Measurements from ENCODE around the gene AIG1.
A peak's percentile ranks its signal among the peaks of the same experiment; 100 is the strongest.

AIG1 gene

DNA sequence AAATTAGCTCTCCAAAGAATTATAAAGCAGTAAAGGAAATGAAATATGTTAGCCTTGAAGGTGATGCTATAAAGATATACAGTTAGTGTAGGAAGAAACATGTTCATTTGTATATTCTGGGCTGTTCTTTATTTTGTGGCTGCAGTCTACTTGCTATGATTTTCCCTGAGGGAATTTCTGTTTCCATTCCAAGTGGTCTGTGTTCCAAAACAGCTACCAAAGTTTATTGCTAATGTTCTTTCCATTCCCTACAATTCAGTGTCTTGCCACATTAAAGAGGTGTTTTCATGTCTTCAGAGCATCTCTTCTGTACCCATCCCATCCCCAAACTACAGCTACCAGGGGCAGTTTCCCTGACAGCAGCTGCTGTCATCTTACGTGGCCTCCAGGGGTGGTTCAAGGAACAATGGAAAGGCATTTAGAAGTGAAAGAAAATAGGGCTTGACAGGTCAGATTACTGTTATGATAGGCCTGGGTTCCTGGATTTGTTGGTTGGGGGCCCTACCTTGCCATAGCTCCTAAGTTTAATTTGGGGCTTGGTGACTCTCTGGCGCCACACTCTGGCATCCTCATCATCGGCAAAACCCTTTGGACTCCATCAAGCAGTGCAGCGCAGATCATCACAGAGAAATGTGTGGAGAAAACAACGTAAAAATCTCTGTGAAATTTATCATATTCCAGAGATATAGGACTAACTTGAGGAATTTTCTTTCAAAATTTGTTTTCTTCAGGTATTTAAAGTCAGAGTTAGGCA lies 33.8 kb upstream of the AIG1 start:
- no peaks in the 10 kb centered on the region for H3K79me2 ChIP-seq (ENCODE audit: insufficient read depth, low read depth)
- no peak overlapping the region for H3K9ac ChIP-seq
- no peaks in the 10 kb centered on the region for H3K36me3 ChIP-seq (ENCODE audit: insufficient read depth)
- no peaks in the 10 kb centered on the region for H4K20me1 ChIP-seq (ENCODE audit: insufficient read depth)
- H3K4me2 ChIP-seq = no peak overlapping the region
- H3K27me3 ChIP-seq (ENCODE audit: insufficient read depth, low read depth) = no peaks in the 10 kb centered on the region
- TF ChIP-seq, protein P1, sequence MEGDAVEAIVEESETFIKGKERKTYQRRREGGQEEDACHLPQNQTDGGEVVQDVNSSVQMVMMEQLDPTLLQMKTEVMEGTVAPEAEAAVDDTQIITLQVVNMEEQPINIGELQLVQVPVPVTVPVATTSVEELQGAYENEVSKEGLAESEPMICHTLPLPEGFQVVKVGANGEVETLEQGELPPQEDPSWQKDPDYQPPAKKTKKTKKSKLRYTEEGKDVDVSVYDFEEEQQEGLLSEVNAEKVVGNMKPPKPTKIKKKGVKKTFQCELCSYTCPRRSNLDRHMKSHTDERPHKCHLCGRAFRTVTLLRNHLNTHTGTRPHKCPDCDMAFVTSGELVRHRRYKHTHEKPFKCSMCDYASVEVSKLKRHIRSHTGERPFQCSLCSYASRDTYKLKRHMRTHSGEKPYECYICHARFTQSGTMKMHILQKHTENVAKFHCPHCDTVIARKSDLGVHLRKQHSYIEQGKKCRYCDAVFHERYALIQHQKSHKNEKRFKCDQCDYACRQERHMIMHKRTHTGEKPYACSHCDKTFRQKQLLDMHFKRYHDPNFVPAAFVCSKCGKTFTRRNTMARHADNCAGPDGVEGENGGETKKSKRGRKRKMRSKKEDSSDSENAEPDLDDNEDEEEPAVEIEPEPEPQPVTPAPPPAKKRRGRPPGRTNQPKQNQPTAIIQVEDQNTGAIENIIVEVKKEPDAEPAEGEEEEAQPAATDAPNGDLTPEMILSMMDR (conservative IDR thresholded peaks at IDR 0.05; ENCODE audit: low read depth, low read length) = peak; percentile 60
- no peaks in the 10 kb centered on the region for H3K4me1 ChIP-seq (ENCODE audit: low read depth, poor library complexity, severe bottlenecking)
- H3K27ac ChIP-seq = no peak overlapping the region
- no peak overlapping the region for H3K4me3 ChIP-seq (IDR thresholded peaks at IDR 0.05; ENCODE audit: insufficient read depth, low read depth, low read length)
- no peak overlapping the region for H2AFZ ChIP-seq (ENCODE audit: low read depth)

DNA sequence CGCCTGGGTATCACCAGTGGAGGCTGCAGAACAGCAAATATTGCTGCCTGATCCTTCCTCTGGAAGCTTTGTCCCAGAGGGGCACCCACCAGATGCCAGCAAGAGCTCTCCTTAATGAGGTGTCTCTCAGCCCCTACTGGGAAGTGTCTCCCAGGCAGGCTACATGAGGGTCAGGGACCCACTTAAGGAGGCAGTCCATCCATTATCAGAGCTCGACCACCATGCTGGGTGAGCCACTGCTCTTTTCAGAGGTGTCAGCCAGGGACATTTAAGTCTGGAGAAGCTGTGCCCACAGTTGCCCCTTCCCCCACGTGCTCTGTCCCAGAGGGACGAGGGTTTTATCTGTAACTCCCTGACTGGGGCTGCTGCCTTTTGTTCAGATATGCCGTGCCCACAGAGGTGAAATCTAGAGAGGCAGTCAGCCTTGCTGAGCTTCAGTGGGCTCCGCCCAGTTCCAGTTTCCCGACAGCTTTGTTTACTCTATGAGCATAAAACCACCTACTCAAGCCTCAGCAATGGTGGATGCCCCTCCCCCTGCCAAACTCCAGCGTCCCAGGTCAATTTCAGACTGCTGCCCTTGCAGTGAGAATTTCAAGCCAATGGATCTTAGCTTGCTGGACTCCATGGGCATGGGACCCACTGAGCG lies 25.9 kb upstream of the AIG1 start:
- no peak overlapping the region for H3K4me3 ChIP-seq (IDR thresholded peaks at IDR 0.05; ENCODE audit: insufficient read depth, low read depth, low read length)
- TF ChIP-seq, protein P1 (conservative IDR thresholded peaks at IDR 0.05; ENCODE audit: low read depth, low read length) = no peak
- H3K27me3 ChIP-seq (ENCODE audit: insufficient read depth, low read depth) = no peaks in the 10 kb centered on the region
- no peaks in the 10 kb centered on the region for H3K79me2 ChIP-seq (ENCODE audit: insufficient read depth, low read depth)
- H4K20me1 ChIP-seq (ENCODE audit: insufficient read depth) = no peaks in the 10 kb centered on the region
- H3K9ac ChIP-seq = no peak overlapping the region
- no peaks in the 10 kb centered on the region for H3K36me3 ChIP-seq (ENCODE audit: insufficient read depth)
- H3K4me1 ChIP-seq (ENCODE audit: low read depth, poor library complexity, severe bottlenecking) = no peaks in the 10 kb centered on the region
- H3K4me2 ChIP-seq = no peak overlapping the region
- no peak overlapping the region for H2AFZ ChIP-seq (ENCODE audit: low read depth)
- H3K27ac ChIP-seq = no peak overlapping the region

DNA sequence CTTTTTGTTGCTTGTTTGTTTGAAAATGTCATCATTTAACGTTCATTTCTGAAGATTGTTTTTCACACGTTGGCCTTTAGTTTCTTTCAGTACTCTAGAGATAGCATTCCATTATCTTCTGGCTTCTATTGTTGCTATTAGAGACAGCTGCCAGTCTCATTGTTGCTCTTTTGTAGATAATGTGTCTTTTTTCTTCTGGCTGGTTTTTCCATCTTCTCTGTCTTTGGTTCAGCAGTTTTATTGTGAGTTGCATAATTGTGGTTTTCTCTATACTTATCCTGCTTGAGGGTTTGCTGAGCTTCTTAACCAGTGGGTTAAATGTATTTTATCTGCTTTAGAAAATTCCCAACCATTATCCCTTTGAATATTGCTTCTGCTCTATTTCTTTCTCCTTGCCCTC lies 23.2 kb upstream of the AIG1 start:
- Histone ChIP-seq H3K27me3 (ENCODE audit: insufficient read depth, low read depth) (no peaks in the 10 kb centered on the region), H3K27ac (no peak overlapping the region), H4K20me1 (ENCODE audit: insufficient read depth) (no peaks in the 10 kb centered on the region), H2AFZ (ENCODE audit: low read depth) (no peak overlapping the region), H3K4me1 (ENCODE audit: low read depth, poor library complexity, severe bottlenecking) (no peaks in the 10 kb centered on the region), H3K9ac (no peak overlapping the region), H3K4me3 (IDR thresholded peaks at IDR 0.05; ENCODE audit: insufficient read depth, low read depth, low read length) (no peak overlapping the region), H3K36me3 (ENCODE audit: insufficient read depth) (no peaks in the 10 kb centered on the region), H3K79me2 (ENCODE audit: insufficient read depth, low read depth) (no peaks in the 10 kb centered on the region), H3K4me2 (no peak overlapping the region)
- TF ChIP-seq, protein P1 (conservative IDR thresholded peaks at IDR 0.05; ENCODE audit: low read depth, low read length) = no peak

DNA sequence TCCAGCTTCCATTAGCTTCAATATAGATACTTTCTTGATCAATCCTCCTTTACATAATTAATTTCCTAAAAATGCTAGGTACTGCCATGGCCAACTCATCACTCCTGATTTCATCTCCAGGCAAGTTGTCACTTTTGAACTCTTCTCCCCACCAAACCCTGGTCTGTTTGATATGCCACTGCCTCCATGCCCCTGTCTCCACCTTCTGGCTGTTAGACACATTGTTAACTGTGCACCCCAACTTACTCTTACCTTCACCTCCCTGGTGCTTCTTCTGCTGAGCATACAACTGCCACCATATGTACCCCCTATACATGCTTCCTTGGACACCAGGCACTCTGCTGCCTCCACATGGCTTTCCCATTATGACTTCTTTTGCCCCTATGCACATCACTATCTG lies 21.9 kb upstream of the AIG1 start:
- H3K9ac ChIP-seq = no peak overlapping the region
- H2AFZ ChIP-seq (ENCODE audit: low read depth) = no peak overlapping the region
- no peaks in the 10 kb centered on the region for H4K20me1 ChIP-seq (ENCODE audit: insufficient read depth)
- no peak overlapping the region for H3K27ac ChIP-seq
- H3K4me2 ChIP-seq = no peak overlapping the region
- H3K4me3 ChIP-seq (IDR thresholded peaks at IDR 0.05; ENCODE audit: insufficient read depth, low read depth, low read length) = no peak overlapping the region
- H3K4me1 ChIP-seq (ENCODE audit: low read depth, poor library complexity, severe bottlenecking) = no peaks in the 10 kb centered on the region
- no peaks in the 10 kb centered on the region for H3K79me2 ChIP-seq (ENCODE audit: insufficient read depth, low read depth)
- no peaks in the 10 kb centered on the region for H3K36me3 ChIP-seq (ENCODE audit: insufficient read depth)
- TF ChIP-seq, protein P1 (conservative IDR thresholded peaks at IDR 0.05; ENCODE audit: low read depth, low read length) = no peak
- H3K27me3 ChIP-seq (ENCODE audit: insufficient read depth, low read depth) = no peaks in the 10 kb centered on the region
